ENCODE measurements around the gene KDM8. TPM values are rescaled to one million over a fixed set of nuclear protein-coding genes. Genes with fewer than 3 reads are reported as not detected.

Gene KDM8
- total RNA-seq, 1 donor from 2014 or later = 9.6 TPM

DNA sequence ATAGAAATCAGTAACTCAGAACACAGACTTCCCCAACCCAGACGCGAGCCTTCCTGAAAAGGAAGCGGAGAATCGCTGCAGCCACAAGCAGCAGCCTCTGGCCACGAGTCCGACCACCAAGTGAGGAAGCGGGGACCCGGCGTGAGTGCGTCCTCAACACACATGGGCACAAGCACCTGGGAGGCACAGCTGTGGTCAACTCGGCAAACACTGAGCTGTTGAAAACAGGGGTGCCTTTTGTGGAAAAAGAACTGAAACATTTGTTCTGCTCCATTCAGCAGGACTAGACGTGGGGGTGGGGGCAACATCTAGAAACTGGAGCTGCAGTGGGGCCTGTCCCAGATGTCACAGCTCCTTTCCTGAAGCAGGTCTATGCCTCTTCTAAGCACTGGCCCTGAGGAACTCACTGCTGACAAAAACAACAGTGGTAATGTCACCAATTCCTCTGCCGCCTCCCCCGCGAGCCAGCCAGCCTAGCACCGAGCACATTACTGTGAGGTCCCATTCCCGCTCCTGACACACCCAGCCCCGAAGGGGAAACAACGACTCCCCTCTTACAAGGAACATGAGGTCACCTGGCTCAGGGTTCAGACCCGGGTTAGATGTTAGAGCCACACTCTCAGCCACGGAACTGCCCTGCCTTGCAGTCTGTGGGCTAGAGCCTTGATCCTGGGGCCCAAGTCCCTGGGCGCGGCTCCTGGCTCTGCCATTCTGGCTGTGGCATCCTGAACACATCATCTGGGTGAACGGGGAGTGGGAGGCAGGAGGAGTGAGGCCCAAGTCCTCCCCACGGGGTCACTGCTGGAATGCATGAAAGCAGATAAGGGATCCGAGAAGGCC, 29.0 kb downstream of the KDM8 start:
- no peak for TF ChIP-seq CTCF (IDR thresholded peaks at IDR 0.05; ENCODE audit: partially characterized antibody, unreplicated experiment)
- Mint-ChIP-seq H3K9me3 (ENCODE audit: unreplicated experiment) (peaks cover 10% of the 10 kb centered on the region), H3K4me1 (ENCODE audit: low read depth, unreplicated experiment) (peaks cover 30% of the 10 kb centered on the region), H3K27me3 (ENCODE audit: unreplicated experiment) (peaks cover 3% of the 10 kb centered on the region), H3K36me3 (ENCODE audit: unreplicated experiment) (no peaks in the 10 kb centered on the region), H3K27ac (ENCODE audit: unreplicated experiment) (no peak overlapping the region), H3K4me3 (ENCODE audit: unreplicated experiment) (no peak overlapping the region)
- no peak for DNase-seq

DNA sequence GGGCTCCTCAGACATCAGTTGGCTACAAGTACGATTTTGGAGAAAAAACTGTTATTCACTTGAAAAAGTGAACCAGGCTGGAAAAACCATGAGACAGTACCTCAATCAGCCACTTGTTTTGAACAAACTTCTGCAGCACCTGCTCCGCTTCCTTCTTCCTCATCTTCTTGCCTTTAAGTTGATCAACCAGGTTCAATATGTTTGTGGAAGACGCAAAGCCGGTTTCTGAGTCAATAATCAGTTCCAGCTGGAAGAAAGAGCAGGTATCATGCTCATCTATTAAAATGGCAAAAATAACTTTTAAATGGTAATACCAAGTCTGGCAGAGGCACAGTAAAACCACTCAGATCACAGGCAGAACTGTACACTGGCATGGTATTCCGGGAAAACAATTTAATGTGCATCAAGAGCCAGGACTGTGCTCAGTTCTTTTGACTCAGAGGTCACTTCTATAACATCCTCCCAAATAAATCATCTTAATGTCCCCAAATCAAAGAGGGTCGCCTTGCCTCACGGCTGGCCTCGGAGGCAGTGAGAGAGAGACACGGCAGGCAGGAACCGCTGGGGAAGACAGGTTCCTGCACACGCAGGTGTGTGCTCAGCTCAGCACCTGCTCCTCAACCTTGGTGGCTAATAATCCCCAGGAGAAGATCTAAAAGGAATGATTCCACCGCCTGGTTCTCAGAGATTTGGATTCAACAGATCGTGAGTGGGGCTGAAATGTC, 29.7 kb downstream of the KDM8 start:
- no peaks in the 10 kb centered on the region for H3K36me3 Mint-ChIP-seq (ENCODE audit: unreplicated experiment)
- H3K9me3 Mint-ChIP-seq (ENCODE audit: unreplicated experiment) = peaks cover 13% of the 10 kb centered on the region
- H3K27ac Mint-ChIP-seq (ENCODE audit: unreplicated experiment) = no peak overlapping the region
- DNase-seq = no peak
- H3K27me3 Mint-ChIP-seq (ENCODE audit: unreplicated experiment) = peaks cover 5% of the 10 kb centered on the region
- peaks cover 38% of the 10 kb centered on the region for H3K4me1 Mint-ChIP-seq (ENCODE audit: low read depth, unreplicated experiment)
- no peak for TF ChIP-seq CTCF (IDR thresholded peaks at IDR 0.05; ENCODE audit: partially characterized antibody, unreplicated experiment)
- H3K4me3 Mint-ChIP-seq (ENCODE audit: unreplicated experiment) = no peak overlapping the region

- Mint-ChIP-seq H3K27me3 (ENCODE audit: unreplicated experiment) (peaks cover 5% of the 10 kb centered on the region), H3K9me3 (ENCODE audit: unreplicated experiment) (peaks cover 16% of the 10 kb centered on the region), H3K4me1 (ENCODE audit: low read depth, unreplicated experiment) (peaks cover 43% of the 10 kb centered on the region), H3K27ac (ENCODE audit: unreplicated experiment) (no peak overlapping the region), H3K36me3 (ENCODE audit: unreplicated experiment) (no peaks in the 10 kb centered on the region), H3K4me3 (ENCODE audit: unreplicated experiment) (no peak overlapping the region)
- DNase-seq = no peak
- TF ChIP-seq CTCF (IDR thresholded peaks at IDR 0.05; ENCODE audit: partially characterized antibody, unreplicated experiment) = no peak
Measured at GRCh38 chr16:27233731-27234130, 30.4 kb downstream of the KDM8 start.

GRCh38 chr16:27234171-27234570, 30.8 kb downstream of the KDM8 start:
- Mint-ChIP-seq H3K27me3 (ENCODE audit: unreplicated experiment) (peaks cover 2% of the 10 kb centered on the region), H3K36me3 (ENCODE audit: unreplicated experiment) (no peaks in the 10 kb centered on the region), H3K27ac (ENCODE audit: unreplicated experiment) (no peak overlapping the region), H3K4me1 (ENCODE audit: low read depth, unreplicated experiment) (peaks cover 38% of the 10 kb centered on the region), H3K9me3 (ENCODE audit: unreplicated experiment) (peaks cover 15% of the 10 kb centered on the region), H3K4me3 (ENCODE audit: unreplicated experiment) (no peak overlapping the region)
- TF ChIP-seq CTCF (IDR thresholded peaks at IDR 0.05; ENCODE audit: partially characterized antibody, unreplicated experiment) = no peak
- no peak for DNase-seq

GRCh38 chr16:27234603-27235002, 31.3 kb downstream of the KDM8 start:
- Mint-ChIP-seq H3K9me3 (ENCODE audit: unreplicated experiment) (peaks cover 13% of the 10 kb centered on the region), H3K4me1 (ENCODE audit: low read depth, unreplicated experiment) (peaks cover 37% of the 10 kb centered on the region), H3K27ac (ENCODE audit: unreplicated experiment) (no peak overlapping the region), H3K36me3 (ENCODE audit: unreplicated experiment) (no peaks in the 10 kb centered on the region), H3K4me3 (ENCODE audit: unreplicated experiment) (no peak overlapping the region), H3K27me3 (ENCODE audit: unreplicated experiment) (peaks cover 2% of the 10 kb centered on the region)
- no peak for DNase-seq
- TF ChIP-seq CTCF (IDR thresholded peaks at IDR 0.05; ENCODE audit: partially characterized antibody, unreplicated experiment) = no peak

All from glutamatergic neuron (in vitro differentiated cells).